Prostate gland (tissue), 2 donors: ENCODE measurements around the gene SYCN. TPM values are rescaled to one million over a fixed set of nuclear protein-coding genes. Genes with fewer than 3 reads are reported as not detected.

Source experiments
- DNase-seq: peaks from one replicate; pipeline ENCODE4 v3.0.0-alpha.2; 2019; ENCODE audit warnings: low spot score
- H3K27ac ChIP-seq, 2 donors: fragments of 200-600 bp; sonication (generic); 2 replicates each; pipeline ENCODE4 v1.5.1; 2017 to 2019
- H3K27me3 ChIP-seq: fragments of 200-600 bp; sonication (generic); replicated peaks from 2 replicates; pipeline ENCODE4 v1.5.1; 2019; ENCODE audit not compliant: insufficient read depth
- H3K36me3 ChIP-seq, 2 donors: fragments of 200-600 bp; sonication (generic); 1 replicate in 1 of 2; 2 replicates in 1 of 2; pipeline versions ENCODE4 v1.5.1 to v1.8.1; 2017 to 2019
- H3K4me1 ChIP-seq: fragments of 200-600 bp; sonication (generic); replicated peaks from 2 replicates; pipeline ENCODE4 v1.5.1; 2019
- H3K4me3 ChIP-seq, 2 donors: fragments of 200-600 bp; sonication (generic); 2 replicates each; pipeline ENCODE4 v1.5.1; 2017 to 2019
- H3K9me3 ChIP-seq: fragments of 200-600 bp; sonication (generic); 2 replicates; pipeline ENCODE4 v1.5.1; 2017
- CTCF ChIP-seq, 4 experiments: fragments of 200-600 bp in 2 of 4; fragments of 450-650 bp in 2 of 4; sonication (generic) in 2 of 4; IDR thresholded peaks; 1 replicate in 3 of 4; 2 replicates in 1 of 4; pipeline ENCODE4 v1.5.1; 2016 to 2019; ENCODE audit warnings: antibody characterized with exemption in 4 of 4, mild to moderate bottlenecking in 2 of 4, moderate library complexity in 2 of 4
- POLR2A ChIP-seq: fragments of 450-650 bp; IDR thresholded peaks from one replicate; pipeline ENCODE4 v1.6.1; 2016; ENCODE audit warnings: antibody characterized with exemption, mild to moderate bottlenecking
- POLR2AphosphoS5 ChIP-seq: sonication (generic); formaldehyde crosslinking; IDR thresholded peaks from one replicate; pipeline ENCODE4 v1.6.1; 2017; ENCODE audit warnings: antibody characterized with exemption
- WGBS: methylation state at CpG from one replicate; pipeline ENCODE4 v1.1.5; 2018; 5-methylcytosine and 5-hydroxymethylcytosine counted together
- intact Hi-C: fragments of 100-400 bp; cut with DNase I; formaldehyde crosslinking; loops from one replicate; pipeline ENCODE4 v1.14.2; 2022
- total RNA-seq, 2 donors: library from RNA; depleted of rRNA; stranded (reverse); fragments of >200 nt; gene quantifications; one replicate each; pipeline ENCODE4 v1.1.0, GENCODE V29; 2016

Gene SYCN
- total RNA-seq, 2 donors from 2014 or later, result 165 TPM; not detected in 1

GRCh38 chr19:39179754-39180153 lies 24.3 kb downstream of the SYCN start:
- TF ChIP-seq POLR2A (no peak), POLR2AphosphoS5 (no peak), CTCF (IDR thresholded peaks at IDR 0.05) (no peak)
- Histone ChIP-seq H3K4me1 (no peaks in the 10 kb centered on the region), H3K9me3 (no peaks in the 10 kb centered on the region), H3K27me3 (no peaks in the 10 kb centered on the region), H3K36me3 (peaks cover 4 to 23% of the 10 kb centered on the region in 2 donors), H3K27ac (no peak overlapping the region), H3K4me3 (no peak overlapping the region)
- intact Hi-C loops, result no loop called here
- WGBS, result 90% methylated on average over 7 of the region's 10 CpGs
- no peak for DNase-seq

GRCh38 chr19:39178296-39179006 lies 25.6 kb downstream of the SYCN start:
- DNase-seq, result no peak
- 92% methylated on average over 30 of the region's 30 CpGs for WGBS

GRCh38 chr19:39177736-39178135 lies 26.3 kb downstream of the SYCN start:
- intact Hi-C loops, result no loop called here
- DNase-seq, result no peak

More at GRCh38 chr19:39178296-39179006, 25.6 kb downstream of the SYCN start:
- H3K4me3 ChIP-seq, result no peak overlapping the region
- no peak for TF ChIP-seq POLR2A
- TF ChIP-seq POLR2AphosphoS5, result no peak
- no peak for TF ChIP-seq CTCF (IDR thresholded peaks at IDR 0.05)
- intact Hi-C loops, result no loop called here
- H3K4me1 ChIP-seq, result no peaks in the 10 kb centered on the region
- no peaks in the 10 kb centered on the region for H3K27me3 ChIP-seq
- H3K36me3 ChIP-seq, result peaks cover 8 to 36% of the 10 kb centered on the region in 2 donors
- no peak overlapping the region for H3K27ac ChIP-seq
- no peaks in the 10 kb centered on the region for H3K9me3 ChIP-seq

GRCh38 chr19:39177110-39177699 lies 26.9 kb downstream of the SYCN start:
- peaks cover 8 to 39% of the 10 kb centered on the region in 2 donors for H3K36me3 ChIP-seq
- WGBS, result 92% methylated on average over 8 of the region's 10 CpGs
- no peaks in the 10 kb centered on the region for H3K4me1 ChIP-seq
- no peaks in the 10 kb centered on the region for H3K27me3 ChIP-seq
- H3K4me3 ChIP-seq, result no peak overlapping the region
- H3K9me3 ChIP-seq, result no peaks in the 10 kb centered on the region
- intact Hi-C loops, result no loop called here
- no peak for DNase-seq
- TF ChIP-seq POLR2A, result no peak
- TF ChIP-seq CTCF (IDR thresholded peaks at IDR 0.05), result no peak
- TF ChIP-seq POLR2AphosphoS5, result no peak
- H3K27ac ChIP-seq, result no peak overlapping the region

More at GRCh38 chr19:39177736-39178135, 26.3 kb downstream of the SYCN start:
- Histone ChIP-seq H3K27me3 (no peaks in the 10 kb centered on the region), H3K9me3 (no peaks in the 10 kb centered on the region), H3K4me3 (no peak overlapping the region), H3K27ac (no peak overlapping the region), H3K4me1 (no peaks in the 10 kb centered on the region), H3K36me3 (peaks cover 8 to 39% of the 10 kb centered on the region in 2 donors)
- 79% methylated on average over 10 of the region's 11 CpGs for WGBS
- no peak for TF ChIP-seq POLR2AphosphoS5
- TF ChIP-seq CTCF (IDR thresholded peaks at IDR 0.05), result no peak
- TF ChIP-seq POLR2A, result no peak

- intact Hi-C loops, result no loop called here
- Histone ChIP-seq H3K9me3 (no peaks in the 10 kb centered on the region), H3K27ac (no peak overlapping the region), H3K27me3 (no peaks in the 10 kb centered on the region), H3K36me3 (peaks cover 8 to 39% of the 10 kb centered on the region in 2 donors), H3K4me1 (no peaks in the 10 kb centered on the region), H3K4me3 (no peak overlapping the region)
- 89% methylated on average over 7 of the region's 7 CpGs for WGBS
- no peak for TF ChIP-seq POLR2A
- no peak for TF ChIP-seq CTCF (IDR thresholded peaks at IDR 0.05)
- no peak for TF ChIP-seq POLR2AphosphoS5
- no peak for DNase-seq
Measured at GRCh38 chr19:39175564-39175963, 28.5 kb downstream of the SYCN start.
